SK-N-SH (cell line): Measurements from ENCODE around the gene HAUS2. TPM values are rescaled to one million over a fixed set of nuclear protein-coding genes. Genes with fewer than 3 reads are reported as not detected.

Experiments
- CTCF ChIA-PET: fragments of 300-600, 350-600 bp; formaldehyde crosslinking; extraction: SDS; loops from one replicate; lab custom pipeline; 2021; lab: Yijun Ruan, JAX
- POLR2A ChIA-PET: fragments of 350-600 bp; sonication (Branson Sonifier 250); formaldehyde crosslinking; extraction: SDS; loops from one replicate; lab custom pipeline; 2020; ENCODE audit warnings: antibody characterized with exemption, inconsistent platforms; lab: Yijun Ruan, JAX
- DNase-seq: peaks from one replicate; pipeline ENCODE4 v3.0.0; 2012
- H2AFZ ChIP-seq: fragments of 200-600 bp; sonication (generic); 2 replicates; pipeline ENCODE4 v1.8.1; 2016; ENCODE audit warnings: antibody characterized with exemption, mild to moderate bottlenecking, low read depth
- H3F3A ChIP-seq: fragments of 200-600 bp; sonication (generic); replicated peaks from 2 replicates; pipeline ENCODE3; 2016; ENCODE audit warnings: antibody characterized with exemption, mild to moderate bottlenecking; ENCODE audit not compliant: insufficient read depth
- H3K27ac ChIP-seq, 2 experiments: fragments of 200-500 bp in 1 of 2; fragments of 200-600 bp in 1 of 2; sonication (Bioruptor generic) in 1 of 2; sonication (generic), shearing (Covaris generic) in 1 of 2; 2 replicates each; pipeline versions ENCODE4 v1.5.1 to v1.6.1; 2014 to 2016; ENCODE audit warnings: low read depth in 2 of 2, inconsistent platforms in 1 of 2, low read length in 1 of 2, mild to moderate bottlenecking in 1 of 2, mixed read lengths in 1 of 2
- H3K27me3 ChIP-seq: fragments of 200-600 bp; sonication (generic), shearing (Covaris generic); 2 replicates; pipeline ENCODE4 v1.6.1; 2016; ENCODE audit warnings: mixed run types; ENCODE audit not compliant: insufficient read depth
- H3K36me3 ChIP-seq, 2 experiments: fragments of 200-500 bp in 1 of 2; fragments of 200-600 bp in 1 of 2; sonication (Bioruptor generic) in 1 of 2; sonication (generic) in 1 of 2; replicated peaks in 1 of 2; 2 replicates each; pipeline versions ENCODE3 to v1.5.1; 2014 to 2016; ENCODE audit warnings: low read length in 1 of 2, mild to moderate bottlenecking in 1 of 2; ENCODE audit not compliant: insufficient read depth in 2 of 2, control insufficient read depth in 1 of 2
- H3K4me1 ChIP-seq, 2 experiments: fragments of 200-500 bp in 1 of 2; fragments of 200-600 bp in 1 of 2; sonication (Bioruptor generic) in 1 of 2; sonication (generic), shearing (Covaris generic) in 1 of 2; 2 replicates each; pipeline versions ENCODE4 v1.5.1 to v1.6.1; 2014 to 2016; ENCODE audit warnings: low read depth in 1 of 2, low read length in 1 of 2, mixed run types in 1 of 2; ENCODE audit not compliant: insufficient read depth in 2 of 2, control insufficient read depth in 1 of 2
- H3K4me2 ChIP-seq: fragments of 200-600 bp; sonication (generic), shearing (Covaris generic); 2 replicates; pipeline ENCODE4 v1.6.1; 2017; ENCODE audit warnings: mixed run types
- H3K4me3 ChIP-seq, 2 experiments: fragments of 200-500 bp in 1 of 2; fragments of 200-600 bp in 1 of 2; sonication (Bioruptor generic) in 1 of 2; sonication (generic), shearing (Covaris generic) in 1 of 2; 2 replicates each; pipeline versions ENCODE4 v1.5.1 to v1.8.1; 2014 to 2016; ENCODE audit warnings: low read depth in 2 of 2, inconsistent platforms in 1 of 2, low read length in 1 of 2, mild to moderate bottlenecking in 1 of 2, mixed read lengths in 1 of 2, moderate library complexity in 1 of 2
- H3K79me2 ChIP-seq: fragments of 200-600 bp; sonication (generic); 2 replicates; pipeline ENCODE4 v1.8.1; 2017; ENCODE audit warnings: mild to moderate bottlenecking; ENCODE audit not compliant: insufficient read depth
- H3K9ac ChIP-seq: fragments of 200-600 bp; sonication (generic); 2 replicates; pipeline ENCODE4 v1.6.1; 2017; ENCODE audit warnings: mixed run types
- H3K9me2 ChIP-seq: fragments of 200-600 bp; sonication (generic); 2 replicates; pipeline ENCODE4 v1.6.1; 2017; ENCODE audit warnings: mixed run types
- H3K9me3 ChIP-seq: fragments of 200-600 bp; sonication (generic); 2 replicates; pipeline ENCODE4 v1.6.1; 2017; ENCODE audit warnings: mixed run types, mild to moderate bottlenecking, moderate library complexity
- H4K20me1 ChIP-seq: fragments of 200-600 bp; sonication (generic); 2 replicates; pipeline ENCODE4 v1.6.1; 2017; ENCODE audit warnings: mild to moderate bottlenecking, mixed run types; ENCODE audit not compliant: insufficient read depth
- ELF1 ChIP-seq: IDR thresholded peaks from 2 replicates; pipeline ENCODE4 v1.4.0; 2012
- FOSL2 ChIP-seq: IDR thresholded peaks from 2 replicates; pipeline ENCODE4 v1.4.0; 2012; ENCODE audit warnings: low read depth, mild to moderate bottlenecking, moderate library complexity, borderline replicate concordance
- FOXJ3 ChIP-seq: sonication (generic); formaldehyde crosslinking; IDR thresholded peaks from 2 replicates; pipeline ENCODE4 v1.5.1; 2020; ENCODE audit warnings: mild to moderate bottlenecking, missing genetic modification reagents
- FOXM1 ChIP-seq: IDR thresholded peaks from 2 replicates; pipeline ENCODE4 v1.4.0; 2012; ENCODE audit warnings: low read depth, mild to moderate bottlenecking
- GATA2 ChIP-seq: sonication (generic); formaldehyde crosslinking; IDR thresholded peaks from 2 replicates; pipeline ENCODE4 v1.5.0; 2020; ENCODE audit warnings: mild to moderate bottlenecking, missing genetic modification reagents
- MAX ChIP-seq: IDR thresholded peaks from 2 replicates; pipeline ENCODE4 v1.4.0; 2012; ENCODE audit warnings: low read depth
- MEF2A ChIP-seq: IDR thresholded peaks from 2 replicates; pipeline ENCODE4 v1.4.0; 2012; ENCODE audit warnings: low read depth, borderline replicate concordance
- MXI1 ChIP-seq: IDR thresholded peaks from 2 replicates; pipeline ENCODE4 v1.6.1; 2012; ENCODE audit warnings: mild to moderate bottlenecking, low read depth, low read length, improper control_type of control experiment
- RCOR1 ChIP-seq: fragments of 150-350 bp; IDR thresholded peaks from 2 replicates; pipeline ENCODE4 v1.6.1; 2017; ENCODE audit warnings: antibody characterized with exemption, low read length
- REST ChIP-seq: IDR thresholded peaks from 2 replicates; pipeline ENCODE4 v1.6.1; 2012; ENCODE audit warnings: mild to moderate bottlenecking, low read depth, low read length, moderate library complexity
- RFX5 ChIP-seq: IDR thresholded peaks from 2 replicates; pipeline ENCODE4 v1.6.1; 2012; ENCODE audit warnings: mild to moderate bottlenecking, improper control_type of control experiment, low read length
- TCF12 ChIP-seq: IDR thresholded peaks from 2 replicates; pipeline ENCODE4 v1.4.0; 2012
- USF2 ChIP-seq: fragments of 150-350 bp; IDR thresholded peaks from 2 replicates; pipeline ENCODE4 v1.6.1; 2017; ENCODE audit warnings: antibody characterized with exemption, low read length, low read depth, borderline replicate concordance
- WGBS: methylation state at CpG from one replicate; pipeline ENCODE4 v1.1.6; 2017; ENCODE audit warnings: low lambda C conversion rate; 5-methylcytosine and 5-hydroxymethylcytosine counted together
- polyA plus RNA-seq, 3 experiments: library from polyadenylated mRNA; depleted of rRNA; stranded (reverse); fragments of >200 nt; gene quantifications; 2 replicates each; pipeline ENCODE4 v1.2.3, GENCODE V29; 2012
- TF ChIP-seq, protein P1 (sequence below): fragments of 150-350 bp; IDR thresholded peaks from 2 replicates; pipeline ENCODE4 v1.6.1; 2016; ENCODE audit warnings: mild to moderate bottlenecking, low read depth, low read length

HAUS2 gene
- polyA plus RNA-seq, 1 of the 3 experiments (the other 2 are of a cell fraction) = 9.4 TPM

DNA sequence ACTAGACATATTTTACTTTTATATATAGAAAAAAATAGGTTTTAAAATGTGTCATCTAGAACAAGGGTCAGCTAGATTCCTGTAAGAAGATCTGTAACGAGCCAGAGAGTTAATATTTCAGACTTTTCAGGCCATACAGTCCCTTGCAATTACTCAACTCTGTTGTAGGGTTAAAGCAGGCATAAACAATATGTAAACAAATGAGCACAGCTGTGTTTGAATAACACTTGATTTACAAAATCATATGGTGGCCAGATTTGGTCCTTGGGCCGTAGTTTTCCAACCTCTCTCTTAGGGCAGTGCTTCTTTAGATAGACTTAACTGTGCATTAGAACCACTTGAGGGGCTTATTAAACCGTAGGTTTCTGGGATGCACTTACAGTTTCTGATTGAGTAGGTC is 19.7 kb upstream of the HAUS2 start:
- Histone ChIP-seq H2AFZ (no peak overlapping the region), H3K9me3 (no peaks in the 10 kb centered on the region), H3K79me2 (no peaks in the 10 kb centered on the region), H3K4me1 (no peaks in the 10 kb centered on the region), H3K4me2 (no peak overlapping the region), H3K4me3 (no peak overlapping the region), H3K9me2 (no peaks in the 10 kb centered on the region), H3F3A (peaks cover 4% of the 10 kb centered on the region), H4K20me1 (no peaks in the 10 kb centered on the region), H3K27me3 (no peaks in the 10 kb centered on the region), H3K27ac (no peak overlapping the region), H3K9ac (no peak overlapping the region), H3K36me3 (peaks cover 42 to 64% of the 10 kb centered on the region in 2 experiments)
- ChIA-PET CTCF (interaction anchor here (1.3 kb wide), 1 partner anchor 19 kb away, joined by 3 read pairs; the partner anchor contains the start of genes HAUS2 and LRRC57), POLR2A (no interaction called here)
- WGBS = 86% methylated on average over 3 of the region's 3 CpGs
- DNase-seq = no peak
- no peak for TF ChIP-seq FOXJ3 (CRISPR knock-in tag)
- no peak for TF ChIP-seq RFX5
- no peak for TF ChIP-seq MXI1
- TF ChIP-seq REST = no peak
- TF ChIP-seq FOSL2 = no peak
- no peak for TF ChIP-seq RCOR1
- TF ChIP-seq MAX = no peak
- no peak for TF ChIP-seq MEF2A
- TF ChIP-seq USF2 = no peak
- TF ChIP-seq ELF1 = no peak
- TF ChIP-seq, protein P1, sequence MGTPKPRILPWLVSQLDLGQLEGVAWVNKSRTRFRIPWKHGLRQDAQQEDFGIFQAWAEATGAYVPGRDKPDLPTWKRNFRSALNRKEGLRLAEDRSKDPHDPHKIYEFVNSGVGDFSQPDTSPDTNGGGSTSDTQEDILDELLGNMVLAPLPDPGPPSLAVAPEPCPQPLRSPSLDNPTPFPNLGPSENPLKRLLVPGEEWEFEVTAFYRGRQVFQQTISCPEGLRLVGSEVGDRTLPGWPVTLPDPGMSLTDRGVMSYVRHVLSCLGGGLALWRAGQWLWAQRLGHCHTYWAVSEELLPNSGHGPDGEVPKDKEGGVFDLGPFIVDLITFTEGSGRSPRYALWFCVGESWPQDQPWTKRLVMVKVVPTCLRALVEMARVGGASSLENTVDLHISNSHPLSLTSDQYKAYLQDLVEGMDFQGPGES = no peak
- TF ChIP-seq FOXM1 = no peak
- TF ChIP-seq GATA2 = no peak
- no peak for TF ChIP-seq TCF12
